HCT116 (cell line): ENCODE measurements around the gene XAGE1A.

Experiments used
- CBX3 ChIP-seq: IDR thresholded peaks from 2 replicates; pipeline ENCODE4 v1.6.1; 2012; ENCODE audit warnings: low read depth
- CEBPB ChIP-seq: IDR thresholded peaks from 2 replicates; pipeline ENCODE4 v1.6.1; 2012; ENCODE audit warnings: low read depth
- ELF1 ChIP-seq: IDR thresholded peaks from 2 replicates; pipeline ENCODE4 v1.6.1; 2012; ENCODE audit warnings: low read depth, borderline replicate concordance
- EZH2 ChIP-seq: fragments of 200-600 bp; sonication (generic); IDR thresholded peaks from 2 replicates; pipeline ENCODE4 v1.6.1; 2017; ENCODE audit warnings: antibody characterized with exemption, mixed run types
- JUND ChIP-seq: IDR thresholded peaks from 2 replicates; pipeline ENCODE4 v1.6.1; 2012
- POLR2A ChIP-seq: IDR thresholded peaks from 2 replicates; pipeline ENCODE4 v1.7.0; 2011; ENCODE audit warnings: borderline replicate concordance; ENCODE audit not compliant: insufficient read depth, insufficient read length; ENCODE audit errors: extremely low read depth
- POLR2AphosphoS5 ChIP-seq: IDR thresholded peaks from 2 replicates; pipeline ENCODE4 v1.6.1; 2011; ENCODE audit warnings: mild to moderate bottlenecking, low read depth, low read length, moderate library complexity
- ZFX ChIP-seq: fragments of 450-650 bp; IDR thresholded peaks from 2 replicates; pipeline ENCODE4 v1.6.1; 2017
- TF ChIP-seq, protein P1 (sequence below), 3 experiments: fragments of 200-600 bp in 1 of 3; sonication (generic) in 1 of 3; IDR thresholded peaks in 2 of 3; conservative IDR thresholded peaks in 1 of 3; 2 replicates each; pipeline ENCODE4 v1.5.1; 2012 to 2017; ENCODE audit warnings: low read depth in 2 of 3, low read length in 2 of 3, antibody characterized with exemption in 1 of 3, borderline replicate concordance in 1 of 3, control low read depth in 1 of 3, mild to moderate bottlenecking in 1 of 3, mixed read lengths in 1 of 3, mixed run types in 1 of 3, moderate library complexity in 1 of 3; ENCODE audit not compliant: insufficient read depth in 1 of 3

DNA sequence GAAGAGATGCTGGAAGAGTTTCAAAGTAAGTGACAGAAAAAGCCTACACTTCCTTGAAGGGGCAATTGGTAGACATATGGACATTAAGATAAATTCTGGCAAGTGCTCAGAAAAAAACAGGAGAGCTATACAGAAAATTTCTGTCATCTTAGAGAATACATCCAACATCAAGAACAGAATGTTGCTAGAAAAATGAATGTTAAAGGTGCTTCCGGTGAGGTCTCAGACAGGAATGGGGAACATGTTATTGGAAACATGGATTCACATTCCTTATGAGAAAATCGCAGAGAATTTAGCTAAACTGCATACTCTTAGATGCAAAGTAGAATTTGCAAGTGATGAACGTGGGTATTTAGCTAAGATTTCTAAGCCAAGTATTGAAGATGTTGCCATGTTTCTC, 11.7 kb downstream of the XAGE1A start:
- TF ChIP-seq CEBPB (no peak), POLR2A (no peak), ZFX (no peak), POLR2AphosphoS5 (no peak), EZH2 (no peak), CBX3 (no peak), ELF1 (no peak), JUND (no peak)
- TF ChIP-seq, protein P1, sequence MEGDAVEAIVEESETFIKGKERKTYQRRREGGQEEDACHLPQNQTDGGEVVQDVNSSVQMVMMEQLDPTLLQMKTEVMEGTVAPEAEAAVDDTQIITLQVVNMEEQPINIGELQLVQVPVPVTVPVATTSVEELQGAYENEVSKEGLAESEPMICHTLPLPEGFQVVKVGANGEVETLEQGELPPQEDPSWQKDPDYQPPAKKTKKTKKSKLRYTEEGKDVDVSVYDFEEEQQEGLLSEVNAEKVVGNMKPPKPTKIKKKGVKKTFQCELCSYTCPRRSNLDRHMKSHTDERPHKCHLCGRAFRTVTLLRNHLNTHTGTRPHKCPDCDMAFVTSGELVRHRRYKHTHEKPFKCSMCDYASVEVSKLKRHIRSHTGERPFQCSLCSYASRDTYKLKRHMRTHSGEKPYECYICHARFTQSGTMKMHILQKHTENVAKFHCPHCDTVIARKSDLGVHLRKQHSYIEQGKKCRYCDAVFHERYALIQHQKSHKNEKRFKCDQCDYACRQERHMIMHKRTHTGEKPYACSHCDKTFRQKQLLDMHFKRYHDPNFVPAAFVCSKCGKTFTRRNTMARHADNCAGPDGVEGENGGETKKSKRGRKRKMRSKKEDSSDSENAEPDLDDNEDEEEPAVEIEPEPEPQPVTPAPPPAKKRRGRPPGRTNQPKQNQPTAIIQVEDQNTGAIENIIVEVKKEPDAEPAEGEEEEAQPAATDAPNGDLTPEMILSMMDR (IDR thresholded peaks at IDR 0.05 in 2 of 3, conservative IDR thresholded peaks at IDR 0.05 in 1 of 3; ENCODE audit: borderline replicate concordance in 1 of 3, insufficient read depth in 1 of 3, low read depth in 2 of 3, low read length in 2 of 3): no peak
